IMR-90 (cell line): ENCODE results near the gene PARP11. TPM values are rescaled to one million over a fixed set of nuclear protein-coding genes. Genes with fewer than 3 reads are reported as not detected.
A peak's percentile ranks its signal among the peaks of the same experiment; 100 is the strongest.

Source experiments
- ATAC-seq: fragments of 200-7000 bp; cut with Tn5 transposase; 2 replicates; pipeline ENCODE4 v1.9.1; 2020; ENCODE audit warnings: low read depth, mild to moderate bottlenecking, moderate library complexity
- Bru-seq: library from RNA; stranded (reverse); fragments of 400-500 nt; gene quantifications from one replicate; lab custom pipeline; 2021; lab: Mats Ljungman, UMichigan
- BruChase-seq, 2 experiments: library from RNA; stranded (reverse); fragments of 400-500 nt; gene quantifications; one replicate each; lab custom pipeline; 2021; lab: Mats Ljungman, UMichigan
- BruUV-seq: library from RNA; stranded (reverse); fragments of 400-500 nt; replicated peaks from 2 replicates; lab custom pipeline; 2021; lab: Mats Ljungman, UMichigan
- CTCF ChIA-PET: fragments of 300-600 bp; formaldehyde crosslinking; extraction: SDS; loops from one replicate; lab custom pipeline; 2021; ENCODE audit warnings: antibody characterized with exemption; lab: Yijun Ruan, JAX
- POLR2A ChIA-PET: fragments of 300-600 bp; sonication (Branson Sonifier 250); formaldehyde crosslinking; loops from one replicate; lab custom pipeline; 2022; ENCODE audit warnings: antibody characterized with exemption; ENCODE audit not compliant: unreplicated experiment; lab: Charles Lee
- DNase-seq: peaks from one replicate; pipeline ENCODE4 v3.0.0; 2013
- H2AFZ ChIP-seq: replicated peaks from 2 replicates; pipeline ENCODE3; 2013; ENCODE audit warnings: low read length, mild to moderate bottlenecking; ENCODE audit not compliant: poor library complexity
- H2AK5ac ChIP-seq: 2 replicates; pipeline ENCODE4 v1.6.1; 2013; ENCODE audit warnings: low read depth, low read length, inconsistent platforms
- H2AK9ac ChIP-seq: replicated peaks from 2 replicates; pipeline ENCODE3; 2013; ENCODE audit warnings: mild to moderate bottlenecking, low read depth, low read length, moderate library complexity; ENCODE audit not compliant: poor library complexity
- H2BK120ac ChIP-seq: 2 replicates; pipeline ENCODE4 v1.6.1; 2013; ENCODE audit warnings: low read depth, low read length, inconsistent platforms
- H2BK15ac ChIP-seq: 3 replicates; pipeline ENCODE4 v1.6.1; 2013; ENCODE audit warnings: low read depth, low read length, inconsistent platforms
- H2BK20ac ChIP-seq: 2 replicates; pipeline ENCODE4 v1.6.1; 2013; ENCODE audit warnings: low read depth, mild to moderate bottlenecking, inconsistent platforms, low read length, moderate library complexity
- H2BK5ac ChIP-seq: 2 replicates; pipeline ENCODE4 v1.6.1; 2013; ENCODE audit warnings: mild to moderate bottlenecking, low read depth, low read length, inconsistent platforms; ENCODE audit not compliant: poor library complexity, severe bottlenecking
- H3K14ac ChIP-seq: replicated peaks from 2 replicates; pipeline ENCODE4 v1.6.1; 2013; ENCODE audit warnings: low read depth, low read length, inconsistent platforms
- H3K18ac ChIP-seq: 2 replicates; pipeline ENCODE4 v1.6.1; 2013; ENCODE audit warnings: low read depth, low read length, control low read depth
- H3K23ac ChIP-seq: 2 replicates; pipeline ENCODE4 v1.6.1; 2013; ENCODE audit warnings: low read depth, low read length, inconsistent platforms
- H3K27ac ChIP-seq: 2 replicates; pipeline ENCODE4 v1.5.1; 2013; ENCODE audit warnings: mild to moderate bottlenecking, control low read depth, low read length; ENCODE audit not compliant: insufficient read depth
- H3K27me3 ChIP-seq: 2 replicates; pipeline ENCODE4 v1.6.1; 2013; ENCODE audit warnings: low read length; ENCODE audit not compliant: control insufficient read depth, insufficient read depth
- H3K36me3 ChIP-seq: 2 replicates; pipeline ENCODE4 v1.6.1; 2013; ENCODE audit warnings: low read length, mixed read lengths; ENCODE audit not compliant: control insufficient read depth, insufficient read depth
- H3K4ac ChIP-seq: 2 replicates; pipeline ENCODE4 v1.6.1; 2013; ENCODE audit warnings: low read depth, low read length, inconsistent platforms
- H3K4me1 ChIP-seq: 2 replicates; pipeline ENCODE4 v1.6.1; 2013; ENCODE audit warnings: low read length, mixed read lengths; ENCODE audit not compliant: control insufficient read depth, insufficient read depth
- H3K4me2 ChIP-seq: 2 replicates; pipeline ENCODE4 v1.6.1; 2013; ENCODE audit warnings: low read depth, mild to moderate bottlenecking, control low read depth, low read length, moderate library complexity
- H3K4me3 ChIP-seq: 2 replicates; pipeline ENCODE4 v1.5.1; 2013; ENCODE audit warnings: low read depth, mild to moderate bottlenecking, control low read depth, low read length, moderate library complexity; ENCODE audit not compliant: insufficient read depth
- H3K56ac ChIP-seq: 2 replicates; pipeline ENCODE4 v1.6.1; 2013; ENCODE audit warnings: low read length, inconsistent platforms; ENCODE audit not compliant: insufficient read depth; ENCODE audit errors: extremely low read depth
- H3K79me1 ChIP-seq, 2 experiments: 2 replicates each; pipeline ENCODE4 v1.6.1; 2013; ENCODE audit warnings: low read length in 2 of 2, inconsistent platforms in 1 of 2, low read depth in 1 of 2
- H3K9ac ChIP-seq: 2 replicates; pipeline ENCODE4 v1.6.1; 2013; ENCODE audit warnings: low read depth, low read length, control low read depth
- H3K9me1 ChIP-seq: 2 replicates; pipeline ENCODE4 v1.6.1; 2013; ENCODE audit warnings: low read length, inconsistent platforms; ENCODE audit not compliant: insufficient read depth
- H3K9me3 ChIP-seq: 2 replicates; pipeline ENCODE4 v1.6.1; 2013; ENCODE audit warnings: low read length; ENCODE audit not compliant: control insufficient read depth, insufficient read depth
- H4K20me1 ChIP-seq: 2 replicates; pipeline ENCODE4 v1.6.1; 2013; ENCODE audit warnings: low read length, inconsistent platforms; ENCODE audit not compliant: insufficient read depth
- H4K5ac ChIP-seq: 2 replicates; pipeline ENCODE4 v1.6.1; 2013; ENCODE audit warnings: mild to moderate bottlenecking, low read depth, low read length, control low read depth
- H4K8ac ChIP-seq, 2 experiments: 2 replicates each; pipeline ENCODE4 v1.6.1; 2013; ENCODE audit warnings: low read depth in 2 of 2, low read length in 2 of 2, control low read depth in 1 of 2, inconsistent platforms in 1 of 2
- H4K91ac ChIP-seq: 2 replicates; pipeline ENCODE4 v1.6.1; 2013; ENCODE audit warnings: low read depth, low read length, inconsistent platforms; ENCODE audit not compliant: insufficient read depth
- BHLHE40 ChIP-seq: fragments of 150-350 bp; IDR thresholded peaks from 2 replicates; pipeline ENCODE4 v1.6.1; 2016; ENCODE audit warnings: mild to moderate bottlenecking, low read depth, low read length
- CTCF ChIP-seq: conservative IDR thresholded peaks from 2 replicates; pipeline ENCODE4 v1.5.1; 2012; ENCODE audit warnings: mild to moderate bottlenecking, low read depth, low read length, improper control_type of control experiment
- ELK1 ChIP-seq: fragments of 150-350 bp; IDR thresholded peaks from 2 replicates; pipeline ENCODE4 v1.6.1; 2016; ENCODE audit warnings: low read depth, mild to moderate bottlenecking, low read length, moderate library complexity, borderline replicate concordance
- FOS ChIP-seq: fragments of 150-350 bp; IDR thresholded peaks from 2 replicates; pipeline ENCODE4 v1.6.1; 2016; ENCODE audit warnings: low read depth, low read length
- MAFK ChIP-seq: IDR thresholded peaks from 2 replicates; pipeline ENCODE4 v1.6.1; 2012; ENCODE audit warnings: low read depth, low read length, improper control_type of control experiment
- MAZ ChIP-seq: IDR thresholded peaks from 2 replicates; pipeline ENCODE4 v1.6.1; 2012; ENCODE audit warnings: low read depth, mild to moderate bottlenecking, low read length, improper control_type of control experiment, moderate library complexity, borderline replicate concordance
- MXI1 ChIP-seq: IDR thresholded peaks from 2 replicates; pipeline ENCODE4 v1.6.1; 2012; ENCODE audit warnings: low read depth, mild to moderate bottlenecking, low read length, moderate library complexity, borderline replicate concordance
- NFE2L2 ChIP-seq: fragments of 150-350 bp; IDR thresholded peaks from 2 replicates; pipeline ENCODE4 v1.6.1; 2016; ENCODE audit warnings: low read depth, mild to moderate bottlenecking, low read length
- RAD21 ChIP-seq: IDR thresholded peaks from 2 replicates; pipeline ENCODE4 v1.6.1; 2012; ENCODE audit warnings: low read length, improper control_type of control experiment
- RCOR1 ChIP-seq: IDR thresholded peaks from 2 replicates; pipeline ENCODE4 v1.6.1; 2012; ENCODE audit warnings: mild to moderate bottlenecking, low read length, improper control_type of control experiment; ENCODE audit not compliant: insufficient replicate concordance
- USF2 ChIP-seq: fragments of 150-350 bp; IDR thresholded peaks from 2 replicates; pipeline ENCODE4 v1.6.1; 2017; ENCODE audit warnings: mild to moderate bottlenecking, antibody characterized with exemption, low read length, low read depth
- WGBS, 2 experiments: methylation state at CpG; one replicate each; pipeline versions ENCODE4 v1.1.5 to v1.1.7; 2013; ENCODE audit warnings: missing lambda C conversion rate in 2 of 2; ENCODE audit not compliant: insufficient read length in 1 of 2; ENCODE audit errors: extremely low coverage in 2 of 2; 5-methylcytosine and 5-hydroxymethylcytosine counted together
- dilution Hi-C: fragments of 300-500 bp; cut with HindIII; formaldehyde crosslinking; loops from one replicate; pipeline ENCODE4 v1.14.3; 2018; ENCODE audit warnings: low sequenced_read_pairs; ENCODE audit not compliant: unreplicated experiment
- in situ Hi-C: fragments of 300-500 bp; cut with MboI; formaldehyde crosslinking; loops from 3 replicates; pipeline ENCODE4 v1.14.3; 2019; ENCODE audit warnings: low sequenced_read_pairs, inconsistent platforms, mixed read lengths
- intact Hi-C: fragments of 100-400 bp; cut with micrococcal nuclease; formaldehyde crosslinking; loops from 2 replicates; pipeline ENCODE4 v1.10.0; 2022
- long read RNA-seq: library from polyadenylated mRNA; unstranded; transcript quantifications from one replicate; pipeline ENCODE4 v2.0.0, GENCODE V29; 2021; ENCODE audit not compliant: unreplicated experiment
- polyA plus RNA-seq, 3 experiments: library from polyadenylated mRNA; depleted of rRNA; stranded (reverse); fragments of >200 nt; gene quantifications; 2 replicates each; pipeline ENCODE4 v1.2.3, GENCODE V29; 2012; ENCODE audit warnings: low replicate concordance in 1 of 3
- total RNA-seq: library from RNA; depleted of rRNA; stranded (reverse); fragments of >200 nt; gene quantifications from 2 replicates; pipeline ENCODE4 v1.2.3, GENCODE V29; 2012; rRNA removed

Gene PARP11
- total RNA-seq (1.7 and 1.8 TPM in 2 replicates), polyA plus RNA-seq (2012; rRNA removed) (1.8 and 3.0 TPM in 2 replicates), Bru-seq, nascent RNA (percentile 59 among the genes with signal in this experiment), BruChase-seq, experiment 1, labeled RNA remaining after a 6-hour chase (percentile 46 among the genes with signal in this experiment), BruChase-seq, experiment 2, labeled RNA remaining after a 2-hour chase (percentile 53 among the genes with signal in this experiment)
- 0.77 and 1.0 TPM in 2 replicates for polyA plus RNA-seq (2012; cell fraction: cytosol; rRNA removed)
- polyA plus RNA-seq (2012; cell fraction: nucleus; rRNA removed; ENCODE audit: low replicate concordance): 0.66 and 3.4 TPM in 2 replicates
- long read RNA-seq, full-length matches to known transcripts: 3 of 7 reads
- long read RNA-seq, partial matches to known transcripts: 0 of 7 reads
- long read RNA-seq, other reads (novel, unspliced or antisense): 4 of 7 reads

GRCh38 chr12:3872800-3873636 lies at the start of gene PARP11:
Gene PARP11 (minus strand): TSS chr12:3873399. CDS start chr12:3873229, 170 bp downstream.
- Histone ChIP-seq H2AK5ac (peak within 1 kb of the TSS; percentile 49), H4K8ac (peak within 1 kb of the TSS; percentile 88 to 96), H3K27me3 (no peaks in the 10 kb centered on the region), H4K91ac (peak within 1 kb of the TSS; percentile 83), H2BK5ac (peak within 1 kb of the TSS; percentile 88), H4K20me1 (no peaks in the 10 kb centered on the region), H2BK120ac (peak within 1 kb of the TSS; percentile 93), H3K18ac (peak within 1 kb of the TSS; percentile 78), H3K9me1 (peaks cover 4% of the 10 kb centered on the region), H2AFZ (peak within 1 kb of the TSS; percentile 98), H3K23ac (peak within 1 kb of the TSS; percentile 88), H3K27ac (peak within 1 kb of the TSS; percentile 97), H3K9ac (peak within 1 kb of the TSS; percentile 91), H2BK20ac (no peak within 1 kb of the TSS), H3K56ac (peak within 1 kb of the TSS; percentile 86), H3K4ac (peak within 1 kb of the TSS; percentile 85), H3K36me3 (no peaks in the 10 kb centered on the region), H2BK15ac (no peak within 1 kb of the TSS), H2AK9ac (peak within 1 kb of the TSS; percentile 94), H3K4me1 (no peaks in the 10 kb centered on the region), H3K4me2 (peak within 1 kb of the TSS; percentile 100), H3K9me3 (no peaks in the 10 kb centered on the region), H3K79me1 (peaks cover 14% of the 10 kb centered on the region in 2 experiments), H4K5ac (peak within 1 kb of the TSS; percentile 98), H3K14ac (peak within 1 kb of the TSS; percentile 98), H3K4me3 (peak within 1 kb of the TSS; percentile 82)
- DNase-seq: peak; percentile 95
- no TSS peak for BruUV-seq
- in situ Hi-C loops: no loop called here
- no CpG with 5 or more reads among the region's 55 CpGs for WGBS, 2 experiments
- POLR2A ChIA-PET: interaction anchor here (0.6 to 1.0 kb wide), 2 partner anchors 12 to 573 kb away, joined by 4 read pairs; no protein-coding TSS in a partner anchor
- intact Hi-C loops: loop anchor here (10.0 kb wide), 1 partner anchor 568 kb away; no protein-coding TSS in a partner anchor
- CTCF ChIA-PET: no interaction called here
- peak; percentile 100 for ATAC-seq
- dilution Hi-C loops: no loop called here
- peak; percentile 33; the same call in 1 of the 2 replicates for TF ChIP-seq USF2
- no peak for TF ChIP-seq MXI1
- no peak for TF ChIP-seq FOS
- no peak for TF ChIP-seq RAD21
- no peak for TF ChIP-seq CTCF
- no peak for TF ChIP-seq NFE2L2
- TF ChIP-seq BHLHE40: peak; percentile 93
- peak; percentile 71 for TF ChIP-seq MAZ
- no peak for TF ChIP-seq MAFK
- TF ChIP-seq RCOR1: no peak
- TF ChIP-seq ELK1: no peak
